Fibroblast of pulmonary artery (primary cell): ENCODE data around the gene GPAT3.
A peak's percentile ranks its signal among the peaks of the same experiment; 100 is the strongest.

Source experiments
- DNase-seq: peaks from one replicate; pipeline ENCODE4 v3.0.0-alpha.2; 2010; ENCODE audit warnings: low read depth
- H3K4me3 ChIP-seq: replicated peaks from 2 replicates; pipeline ENCODE4 v1.5.1; 2011; ENCODE audit warnings: low read depth, mild to moderate bottlenecking, control low read depth, low read length, moderate library complexity
- CTCF ChIP-seq: IDR thresholded peaks from 2 replicates; pipeline ENCODE4 v1.5.1; 2011; ENCODE audit warnings: mild to moderate bottlenecking, control low read depth, low read length, inconsistent platforms; ENCODE audit errors: missing control alignments

GPAT3 gene

GRCh38 chr4:83581411-83582288 is 45.7 kb downstream of the GPAT3 start:
- no peak for DNase-seq
- no peak overlapping the region for H3K4me3 ChIP-seq

GRCh38 chr4:83582289-83582785 is 46.4 kb downstream of the GPAT3 start:
- peak; percentile 61 for DNase-seq
- no peak overlapping the region for H3K4me3 ChIP-seq
- no peak for TF ChIP-seq CTCF

More at GRCh38 chr4:83581411-83582288, 45.7 kb downstream of the GPAT3 start:
- TF ChIP-seq CTCF, result no peak

- H3K4me3 ChIP-seq, result no peak overlapping the region
- DNase-seq, result no peak
- TF ChIP-seq CTCF, result no peak
These were observed 50.1 kb downstream of the GPAT3 start for GRCh38 chr4:83585982-83586508.

GRCh38 chr4:83589279-83589678 is 53.4 kb downstream of the GPAT3 start:
- no peak overlapping the region for H3K4me3 ChIP-seq
- DNase-seq, result no peak
- TF ChIP-seq CTCF, result no peak

- DNase-seq, result peak; percentile 7
- TF ChIP-seq CTCF, result no peak
- no peak overlapping the region for H3K4me3 ChIP-seq
These were observed 55.1 kb downstream of the GPAT3 start for GRCh38 chr4:83591056-83591455.

- no peak for TF ChIP-seq CTCF
- DNase-seq, result no peak
- no peak overlapping the region for H3K4me3 ChIP-seq
These were observed 55.8 kb downstream of the GPAT3 start for GRCh38 chr4:83591730-83592129.
